ENCODE measurements around the gene PALD1.

The PALD1 gene

DNA sequence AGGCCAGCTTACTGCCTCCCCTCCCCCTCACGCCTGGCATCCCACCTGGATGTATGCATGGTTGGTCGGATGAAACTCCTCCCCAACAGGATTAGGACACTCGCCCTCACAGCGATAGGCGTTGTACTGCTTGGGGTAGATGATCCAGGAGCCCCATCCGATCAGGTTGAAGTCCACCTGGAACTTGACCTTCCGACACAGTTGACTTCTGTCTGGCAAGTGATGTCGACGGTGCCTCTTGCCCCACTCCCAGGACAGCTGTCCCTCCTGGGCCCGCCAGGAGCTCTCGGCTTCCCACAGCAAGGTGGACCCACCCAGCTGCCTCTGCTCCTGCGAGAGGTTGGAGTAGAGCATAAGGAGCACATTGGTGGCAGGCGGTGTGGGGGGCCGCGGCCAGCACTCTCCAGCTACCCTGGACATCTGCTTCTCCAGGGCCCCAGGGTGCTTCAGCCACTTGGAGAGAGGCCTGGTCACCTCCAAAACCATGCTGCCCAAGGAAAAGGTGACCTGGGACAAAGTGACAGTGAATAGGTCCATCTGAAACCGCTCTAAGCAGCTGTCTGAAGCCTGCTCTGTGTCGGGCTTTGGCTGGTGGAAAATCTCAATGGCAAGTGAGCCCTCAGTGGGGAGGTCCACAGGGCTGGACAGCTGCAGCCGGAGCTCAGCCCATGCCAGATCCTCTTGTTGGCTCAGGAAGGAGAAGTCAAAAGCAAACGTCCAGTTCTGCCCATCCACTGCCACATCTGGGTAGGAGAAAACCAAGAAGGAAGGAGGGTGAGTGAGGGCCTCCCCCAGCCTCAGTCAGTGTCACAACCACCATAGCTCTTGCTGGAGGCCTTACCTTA lies 43.1 kb upstream of the PALD1 start:
- CTCF ChIA-PET = interaction anchor here (1.0 to 1.8 kb wide), 2 partner anchors 13 to 214 kb away, joined by 3 to 5 read pairs; no protein-coding TSS in a partner anchor
- H3K4me3 ChIP-seq (ENCODE audit: low read depth, low read length) = no peak overlapping the region
- TF ChIP-seq, protein P1, sequence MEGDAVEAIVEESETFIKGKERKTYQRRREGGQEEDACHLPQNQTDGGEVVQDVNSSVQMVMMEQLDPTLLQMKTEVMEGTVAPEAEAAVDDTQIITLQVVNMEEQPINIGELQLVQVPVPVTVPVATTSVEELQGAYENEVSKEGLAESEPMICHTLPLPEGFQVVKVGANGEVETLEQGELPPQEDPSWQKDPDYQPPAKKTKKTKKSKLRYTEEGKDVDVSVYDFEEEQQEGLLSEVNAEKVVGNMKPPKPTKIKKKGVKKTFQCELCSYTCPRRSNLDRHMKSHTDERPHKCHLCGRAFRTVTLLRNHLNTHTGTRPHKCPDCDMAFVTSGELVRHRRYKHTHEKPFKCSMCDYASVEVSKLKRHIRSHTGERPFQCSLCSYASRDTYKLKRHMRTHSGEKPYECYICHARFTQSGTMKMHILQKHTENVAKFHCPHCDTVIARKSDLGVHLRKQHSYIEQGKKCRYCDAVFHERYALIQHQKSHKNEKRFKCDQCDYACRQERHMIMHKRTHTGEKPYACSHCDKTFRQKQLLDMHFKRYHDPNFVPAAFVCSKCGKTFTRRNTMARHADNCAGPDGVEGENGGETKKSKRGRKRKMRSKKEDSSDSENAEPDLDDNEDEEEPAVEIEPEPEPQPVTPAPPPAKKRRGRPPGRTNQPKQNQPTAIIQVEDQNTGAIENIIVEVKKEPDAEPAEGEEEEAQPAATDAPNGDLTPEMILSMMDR (IDR thresholded peaks at IDR 0.05; ENCODE audit: insufficient read depth, low read length, missing control alignments) = no peak
- DNase-seq (ENCODE audit: low read depth, low spot score) = no peak
- POLR2A ChIA-PET = no interaction called here

DNA sequence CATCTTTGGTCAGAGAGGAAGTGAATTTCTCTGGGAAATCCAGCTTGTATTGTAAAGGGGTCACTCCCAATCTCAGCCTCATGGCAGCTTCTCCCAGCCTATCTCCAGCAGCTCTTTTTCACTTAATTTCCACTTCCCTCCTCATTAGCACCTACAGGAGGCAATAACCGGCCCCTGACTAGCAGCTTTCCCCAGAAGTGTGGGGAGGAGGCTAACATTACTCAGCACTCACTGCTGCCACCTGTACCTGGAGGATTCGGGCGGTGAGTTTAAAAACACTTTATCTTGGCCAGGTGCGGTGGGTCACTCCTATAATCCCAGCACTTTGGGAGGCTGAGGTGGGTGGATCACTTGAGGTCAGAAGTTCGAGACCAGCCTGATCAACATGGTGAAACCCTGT lies 40.8 kb upstream of the PALD1 start:
- TF ChIP-seq, protein P1 (IDR thresholded peaks at IDR 0.05; ENCODE audit: insufficient read depth, low read length, missing control alignments) = no peak
- no peak overlapping the region for H3K4me3 ChIP-seq (ENCODE audit: low read depth, low read length)
- no peak for DNase-seq (ENCODE audit: low read depth, low spot score)
- ChIA-PET CTCF (interaction anchor here (0.9 kb wide), 1 partner anchor 216 kb away, joined by 4 read pairs; no protein-coding TSS in a partner anchor), POLR2A (no interaction called here)

DNA sequence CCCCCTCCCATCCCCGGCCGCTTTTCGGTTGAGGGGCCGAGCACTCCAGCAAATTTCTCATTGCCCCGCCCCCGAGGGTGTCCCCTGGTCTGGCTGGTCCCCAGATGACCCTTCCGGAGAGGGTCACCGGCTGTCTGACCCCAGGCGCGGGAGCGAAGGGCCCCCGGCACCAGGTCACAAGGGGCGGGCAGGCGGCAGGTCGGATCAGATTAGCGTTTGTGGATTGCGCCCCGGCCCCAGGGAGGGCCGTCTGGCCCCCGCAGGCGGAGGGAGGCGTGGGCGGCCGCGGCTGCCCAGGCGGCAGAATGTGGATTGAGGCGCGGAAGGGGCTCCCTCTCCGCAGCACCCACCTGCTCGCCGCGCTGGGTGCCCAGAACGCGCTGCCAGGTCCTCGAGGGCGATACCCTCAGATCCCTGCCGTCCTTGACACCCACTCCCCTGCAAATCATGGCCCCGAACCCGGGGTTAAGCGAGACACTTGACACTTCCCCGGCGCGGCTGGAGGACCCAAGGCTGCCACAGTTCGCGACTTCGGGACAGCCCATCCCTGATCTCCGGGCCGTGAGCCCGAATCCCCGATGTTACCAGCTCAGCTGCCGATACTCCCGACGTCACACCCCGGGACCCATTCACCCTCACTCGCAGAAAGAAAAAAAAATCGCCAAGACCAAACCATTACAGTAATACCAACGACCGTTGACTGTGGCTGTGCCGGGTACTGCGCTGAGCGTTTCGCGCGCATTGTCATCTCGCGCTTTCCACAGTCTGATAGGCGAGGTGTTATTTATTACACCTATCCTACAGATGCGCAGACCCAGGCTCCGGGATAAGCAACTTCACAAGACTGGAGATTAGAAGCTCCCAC lies 38.0 kb upstream of the PALD1 start:
- H3K4me3 ChIP-seq (ENCODE audit: low read depth, low read length) = no peak overlapping the region
- ChIA-PET CTCF (no interaction called here), POLR2A (no interaction called here)
- DNase-seq (ENCODE audit: low read depth, low spot score) = no peak
- TF ChIP-seq, protein P1 (IDR thresholded peaks at IDR 0.05; ENCODE audit: insufficient read depth, low read length, missing control alignments) = no peak

DNA sequence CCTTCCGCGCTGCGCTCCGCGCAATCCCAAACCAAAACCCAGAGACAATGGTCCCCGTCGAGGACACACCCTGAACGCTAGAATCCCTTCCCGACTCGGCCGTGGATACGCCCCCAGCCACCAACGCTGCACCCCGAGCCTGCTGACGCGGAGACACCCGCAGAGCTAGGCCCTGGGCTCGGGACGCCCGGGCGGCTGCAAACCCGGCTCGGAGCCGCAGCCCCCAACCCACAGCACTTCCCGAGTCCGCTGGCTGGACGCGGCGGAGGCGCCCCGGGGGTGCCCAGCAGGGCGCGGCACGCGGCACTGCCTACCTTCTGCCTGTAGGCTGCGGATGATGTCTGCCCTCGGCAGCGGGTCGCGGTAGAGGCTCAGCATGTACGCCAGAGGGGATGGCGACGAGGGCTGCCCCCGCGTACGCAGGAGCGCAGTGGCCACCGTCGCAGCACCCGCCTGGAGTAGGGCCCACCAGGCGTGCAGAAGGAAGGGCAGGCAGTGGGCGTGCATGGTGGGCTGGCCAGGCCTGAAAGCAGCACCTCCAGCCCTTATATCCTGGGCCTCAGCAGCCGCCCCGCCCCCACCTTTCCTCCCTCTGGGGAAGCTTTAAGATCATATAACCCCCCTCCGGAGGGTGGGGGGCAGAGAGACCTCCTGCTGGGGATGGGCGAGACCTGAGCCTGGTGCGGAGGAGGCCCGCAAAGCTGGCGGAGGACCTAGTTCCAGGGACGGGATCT lies 37.2 kb upstream of the PALD1 start, which contains the start of gene NODAL:
Gene NODAL (minus strand): TSS at position 521 of the 734 bp plus-strand sequence. CDS start 14 bp downstream, at position 507.
- ChIA-PET CTCF (no interaction called here), POLR2A (no interaction called here)
- no peak for DNase-seq (ENCODE audit: low read depth, low spot score)
- H3K4me3 ChIP-seq (ENCODE audit: low read depth, low read length) = no peak within 1 kb of the TSS
- TF ChIP-seq, protein P1 (IDR thresholded peaks at IDR 0.05; ENCODE audit: insufficient read depth, low read length, missing control alignments) = no peak

DNA sequence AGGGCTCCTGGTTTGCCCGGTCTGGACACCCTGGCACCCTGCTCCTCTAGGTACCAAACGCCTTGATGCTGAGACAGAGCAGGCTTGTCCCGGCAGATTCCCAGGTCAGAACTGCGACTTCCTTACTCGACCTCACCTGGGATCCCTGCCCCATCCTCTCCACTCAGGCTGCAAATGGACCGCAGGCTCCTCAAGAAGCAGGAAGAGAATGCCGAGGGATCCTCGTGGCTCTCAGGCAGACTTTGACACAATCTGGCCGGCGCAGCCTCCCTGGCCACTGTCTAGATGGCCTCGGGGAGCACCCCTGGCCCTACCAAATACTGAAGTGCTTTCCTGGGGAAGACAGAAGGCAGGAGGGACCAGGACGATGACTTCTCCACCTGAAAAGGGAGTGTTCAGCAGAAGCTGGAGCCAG lies 36.7 kb upstream of the PALD1 start:
- CTCF ChIA-PET = interaction anchor here (1.4 to 2.0 kb wide), 2 partner anchors 13 to 20 kb away, joined by 3 to 8 read pairs; no protein-coding TSS in a partner anchor
- DNase-seq (ENCODE audit: low read depth, low spot score) = no peak
- POLR2A ChIA-PET = no interaction called here
- no peak overlapping the region for H3K4me3 ChIP-seq (ENCODE audit: low read depth, low read length)
- TF ChIP-seq, protein P1 (IDR thresholded peaks at IDR 0.05; ENCODE audit: insufficient read depth, low read length, missing control alignments) = no peak

Data from AG04449 (cell line).